ENCODE data around the gene OPCML.

Gene OPCML

DNA sequence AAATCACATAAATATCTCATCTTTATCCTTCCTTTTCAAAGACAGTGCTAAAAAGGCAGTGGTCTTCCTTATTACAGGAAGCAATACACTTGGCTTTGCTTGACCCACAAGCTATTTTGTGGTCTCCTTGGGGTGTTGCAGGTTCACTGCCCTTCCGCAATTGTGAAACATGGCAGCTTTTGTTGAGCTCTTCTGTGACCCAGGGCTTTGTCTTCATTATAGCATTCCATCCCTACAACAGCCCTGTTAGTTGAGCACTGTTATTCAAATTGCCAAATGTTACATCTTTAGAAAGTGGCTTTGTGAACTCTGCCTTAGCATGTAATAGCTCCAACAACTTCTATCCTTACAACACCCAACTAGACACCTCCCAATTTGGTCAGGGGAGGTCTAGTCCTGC lies 107.1 kb downstream of the OPCML start:
- TF ChIP-seq, protein P1, sequence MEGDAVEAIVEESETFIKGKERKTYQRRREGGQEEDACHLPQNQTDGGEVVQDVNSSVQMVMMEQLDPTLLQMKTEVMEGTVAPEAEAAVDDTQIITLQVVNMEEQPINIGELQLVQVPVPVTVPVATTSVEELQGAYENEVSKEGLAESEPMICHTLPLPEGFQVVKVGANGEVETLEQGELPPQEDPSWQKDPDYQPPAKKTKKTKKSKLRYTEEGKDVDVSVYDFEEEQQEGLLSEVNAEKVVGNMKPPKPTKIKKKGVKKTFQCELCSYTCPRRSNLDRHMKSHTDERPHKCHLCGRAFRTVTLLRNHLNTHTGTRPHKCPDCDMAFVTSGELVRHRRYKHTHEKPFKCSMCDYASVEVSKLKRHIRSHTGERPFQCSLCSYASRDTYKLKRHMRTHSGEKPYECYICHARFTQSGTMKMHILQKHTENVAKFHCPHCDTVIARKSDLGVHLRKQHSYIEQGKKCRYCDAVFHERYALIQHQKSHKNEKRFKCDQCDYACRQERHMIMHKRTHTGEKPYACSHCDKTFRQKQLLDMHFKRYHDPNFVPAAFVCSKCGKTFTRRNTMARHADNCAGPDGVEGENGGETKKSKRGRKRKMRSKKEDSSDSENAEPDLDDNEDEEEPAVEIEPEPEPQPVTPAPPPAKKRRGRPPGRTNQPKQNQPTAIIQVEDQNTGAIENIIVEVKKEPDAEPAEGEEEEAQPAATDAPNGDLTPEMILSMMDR (IDR thresholded peaks at IDR 0.05; ENCODE audit: borderline replicate concordance, control extremely low read depth, extremely low read depth, insufficient read depth, missing control alignments), result no peak
- DNase-seq (ENCODE audit: low spot score), result no peak
- in situ Hi-C loops (cut with MboI; ENCODE audit: low sequenced_read_pairs, unreplicated experiment), result no loop called here

DNA sequence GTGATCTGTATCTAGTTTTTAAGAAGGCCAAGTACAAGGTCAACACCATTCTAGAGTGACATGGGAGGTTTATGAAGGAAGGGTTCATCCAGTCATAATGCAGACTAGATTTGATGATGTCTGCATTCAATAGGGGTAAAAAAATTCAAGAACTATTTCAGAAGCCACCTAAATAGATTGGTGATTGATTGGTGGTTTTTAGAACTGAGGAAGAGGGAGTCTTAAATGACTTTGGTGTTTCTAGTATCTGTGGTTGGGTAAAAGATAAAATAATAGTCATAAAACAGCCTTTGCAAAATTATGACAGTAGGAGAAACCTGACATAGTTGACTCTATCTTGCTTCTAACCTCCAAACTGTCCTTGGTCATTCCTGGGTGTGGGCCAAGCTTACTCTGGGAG lies 114.1 kb downstream of the OPCML start:
- TF ChIP-seq, protein P1 (IDR thresholded peaks at IDR 0.05; ENCODE audit: borderline replicate concordance, control extremely low read depth, extremely low read depth, insufficient read depth, missing control alignments), result no peak
- in situ Hi-C loops (cut with MboI; ENCODE audit: low sequenced_read_pairs, unreplicated experiment), result no loop called here
- no peak for DNase-seq (ENCODE audit: low spot score)

DNA sequence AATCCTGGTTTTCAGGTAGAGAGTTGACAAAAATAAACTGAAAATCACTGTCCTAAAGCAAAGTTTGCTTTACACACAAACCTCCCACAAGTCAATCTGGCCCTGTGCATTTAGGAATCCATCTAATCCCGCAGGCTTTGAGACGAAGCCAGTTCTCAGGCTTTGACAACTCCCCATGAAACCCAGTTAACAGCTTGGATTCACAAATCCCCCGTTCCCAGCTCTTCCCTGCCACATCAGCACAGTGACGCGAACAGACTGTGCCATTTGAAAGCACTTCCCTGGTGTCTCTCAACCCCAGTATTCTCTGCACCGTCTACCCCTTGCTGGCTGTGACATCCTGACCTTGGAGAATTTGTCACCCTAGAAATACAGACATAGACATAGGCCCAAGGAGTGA lies 117.8 kb downstream of the OPCML start:
- in situ Hi-C loops (cut with MboI; ENCODE audit: low sequenced_read_pairs, unreplicated experiment), result no loop called here
- DNase-seq (ENCODE audit: low spot score), result no peak
- TF ChIP-seq, protein P1 (IDR thresholded peaks at IDR 0.05; ENCODE audit: borderline replicate concordance, control extremely low read depth, extremely low read depth, insufficient read depth, missing control alignments), result no peak

DNA sequence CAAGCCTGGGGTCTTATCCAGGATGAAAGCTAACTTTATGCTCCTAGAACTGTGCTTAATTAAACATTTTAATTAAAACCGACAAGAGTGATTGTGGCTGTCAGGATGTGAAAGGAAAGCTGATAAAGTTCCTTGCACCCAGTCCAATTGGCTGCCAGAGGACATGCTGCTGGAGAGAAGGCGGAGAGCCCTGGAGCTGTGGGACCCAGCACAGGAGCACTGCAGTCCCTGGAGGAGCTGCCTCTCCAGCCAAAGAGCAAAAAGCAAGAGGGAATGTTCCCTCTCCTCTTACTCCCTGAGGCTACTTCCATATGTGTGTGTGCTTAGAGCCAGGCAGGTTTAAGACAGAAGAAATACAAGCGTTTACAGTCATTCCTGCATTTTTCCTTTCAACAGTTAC lies 118.6 kb downstream of the OPCML start:
- in situ Hi-C loops (cut with MboI; ENCODE audit: low sequenced_read_pairs, unreplicated experiment), result no loop called here
- TF ChIP-seq, protein P1 (IDR thresholded peaks at IDR 0.05; ENCODE audit: borderline replicate concordance, control extremely low read depth, extremely low read depth, insufficient read depth, missing control alignments), result no peak
- DNase-seq (ENCODE audit: low spot score), result no peak

DNA sequence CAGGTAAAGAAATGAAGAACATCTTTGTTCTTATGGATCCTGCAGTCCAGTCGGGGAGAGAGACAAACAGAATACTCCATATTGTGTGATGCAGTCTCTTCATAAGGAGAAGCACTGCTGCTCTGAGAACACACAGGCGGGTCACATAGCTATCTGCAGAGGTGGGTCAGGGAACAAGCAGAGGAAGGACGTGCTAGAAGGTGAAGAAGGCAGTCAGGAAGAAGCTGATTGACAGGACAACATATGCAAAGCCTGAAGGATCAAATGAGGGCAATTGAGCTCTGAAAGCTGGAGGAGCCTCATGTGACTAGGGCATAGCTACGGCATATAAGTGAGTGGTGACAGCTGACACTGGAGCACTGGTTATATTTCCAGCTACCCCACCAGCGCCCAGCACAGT lies 122.5 kb downstream of the OPCML start:
- no peak for DNase-seq (ENCODE audit: low spot score)
- in situ Hi-C loops (cut with MboI; ENCODE audit: low sequenced_read_pairs, unreplicated experiment), result no loop called here
- TF ChIP-seq, protein P1 (IDR thresholded peaks at IDR 0.05; ENCODE audit: borderline replicate concordance, control extremely low read depth, extremely low read depth, insufficient read depth, missing control alignments), result no peak

DNA sequence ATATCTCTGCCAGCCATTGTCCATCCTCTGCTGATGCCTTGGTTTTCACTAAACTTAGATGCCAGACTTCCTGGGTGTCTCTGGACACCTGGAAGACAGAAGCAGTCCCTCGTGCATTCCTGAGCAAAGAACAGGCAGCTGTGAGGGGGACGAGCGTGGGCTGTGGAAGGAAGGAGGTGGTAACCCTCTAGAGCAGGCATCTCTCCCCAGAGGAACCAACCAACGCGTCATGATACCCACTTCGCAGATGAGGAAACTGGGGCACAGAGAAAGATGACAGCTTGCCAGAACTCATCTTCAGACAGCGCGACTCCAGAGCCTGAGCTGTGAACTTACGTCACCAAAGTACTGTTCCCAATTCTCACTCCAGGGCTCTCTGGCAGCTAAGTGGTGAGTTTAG lies 123.4 kb downstream of the OPCML start:
- TF ChIP-seq, protein P1 (IDR thresholded peaks at IDR 0.05; ENCODE audit: borderline replicate concordance, control extremely low read depth, extremely low read depth, insufficient read depth, missing control alignments), result no peak
- DNase-seq (ENCODE audit: low spot score), result no peak
- in situ Hi-C loops (cut with MboI; ENCODE audit: low sequenced_read_pairs, unreplicated experiment), result no loop called here

DNA sequence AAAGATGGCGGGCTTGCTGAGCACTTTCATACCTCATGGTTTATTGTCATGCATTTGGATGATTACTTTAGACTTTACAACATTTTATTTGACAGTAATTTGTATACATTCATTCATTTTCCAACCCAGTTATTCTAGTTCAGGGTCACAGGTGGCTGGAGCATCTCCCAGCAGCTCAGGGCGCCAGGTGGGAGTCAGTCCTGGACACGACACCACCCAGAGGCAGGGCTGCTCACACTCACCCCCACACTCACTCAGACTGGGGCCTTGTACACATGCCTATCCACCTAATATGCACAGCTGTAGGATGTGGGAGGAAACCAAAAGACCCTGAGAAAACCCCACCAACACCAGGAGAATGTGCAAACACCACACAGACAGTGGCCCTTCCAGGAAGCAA lies 123.9 kb downstream of the OPCML start:
- in situ Hi-C loops (cut with MboI; ENCODE audit: low sequenced_read_pairs, unreplicated experiment), result no loop called here
- DNase-seq (ENCODE audit: low spot score), result no peak
- TF ChIP-seq, protein P1 (IDR thresholded peaks at IDR 0.05; ENCODE audit: borderline replicate concordance, control extremely low read depth, extremely low read depth, insufficient read depth, missing control alignments), result no peak
